Neural progenitor cell (in vitro differentiated cells): Measurements from ENCODE around the gene CRIM1.

ENCODE experiments used
- EZH2 ChIP-seq: fragments of 200-600 bp; sonication (generic); IDR thresholded peaks from 2 replicates; pipeline ENCODE4 v1.6.1; 2017; ENCODE audit warnings: antibody characterized with exemption, mild to moderate bottlenecking, moderate library complexity
- EZH2phosphoT487 ChIP-seq: fragments of 200-600 bp; sonication (generic); IDR thresholded peaks from 2 replicates; pipeline ENCODE4 v1.6.1; 2017; ENCODE audit warnings: antibody characterized with exemption
- TF ChIP-seq, protein P1 (sequence below): fragments of 200-600 bp; sonication (generic); IDR thresholded peaks from 2 replicates; pipeline ENCODE4 v1.5.1; 2017; ENCODE audit warnings: antibody characterized with exemption, mild to moderate bottlenecking

DNA sequence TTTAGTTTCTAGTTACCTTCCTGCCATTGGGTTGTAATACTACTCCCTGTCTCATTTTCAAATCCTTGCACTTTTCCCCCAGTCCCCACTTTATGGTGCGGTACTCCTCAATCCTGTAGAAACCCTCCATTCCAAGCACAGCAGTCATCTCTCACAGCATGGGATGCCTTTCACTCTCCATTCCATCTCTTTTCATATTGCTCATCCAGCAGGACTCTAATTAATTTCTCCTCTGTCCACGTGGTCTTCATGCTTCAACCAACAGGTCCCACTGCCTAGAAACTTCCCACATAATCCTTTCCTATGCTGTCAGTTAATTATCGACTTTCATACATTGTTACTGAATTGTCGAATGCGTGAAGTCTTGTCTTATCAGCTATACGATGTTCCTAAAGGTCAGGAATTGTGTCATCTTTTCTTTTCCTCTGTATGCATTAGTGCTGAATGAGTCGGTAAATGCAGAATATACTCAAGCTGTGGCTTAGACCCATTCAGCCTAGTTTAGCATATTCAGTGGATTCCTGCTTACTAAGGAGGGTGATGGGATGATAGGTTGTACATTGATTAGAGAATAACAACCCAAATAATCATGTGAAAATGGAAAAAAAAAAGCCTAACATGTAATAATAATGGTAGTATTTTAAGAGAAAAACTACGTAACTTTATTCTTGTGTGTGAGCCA lies 89.7 kb downstream of the CRIM1 start:
- TF ChIP-seq, protein P1, sequence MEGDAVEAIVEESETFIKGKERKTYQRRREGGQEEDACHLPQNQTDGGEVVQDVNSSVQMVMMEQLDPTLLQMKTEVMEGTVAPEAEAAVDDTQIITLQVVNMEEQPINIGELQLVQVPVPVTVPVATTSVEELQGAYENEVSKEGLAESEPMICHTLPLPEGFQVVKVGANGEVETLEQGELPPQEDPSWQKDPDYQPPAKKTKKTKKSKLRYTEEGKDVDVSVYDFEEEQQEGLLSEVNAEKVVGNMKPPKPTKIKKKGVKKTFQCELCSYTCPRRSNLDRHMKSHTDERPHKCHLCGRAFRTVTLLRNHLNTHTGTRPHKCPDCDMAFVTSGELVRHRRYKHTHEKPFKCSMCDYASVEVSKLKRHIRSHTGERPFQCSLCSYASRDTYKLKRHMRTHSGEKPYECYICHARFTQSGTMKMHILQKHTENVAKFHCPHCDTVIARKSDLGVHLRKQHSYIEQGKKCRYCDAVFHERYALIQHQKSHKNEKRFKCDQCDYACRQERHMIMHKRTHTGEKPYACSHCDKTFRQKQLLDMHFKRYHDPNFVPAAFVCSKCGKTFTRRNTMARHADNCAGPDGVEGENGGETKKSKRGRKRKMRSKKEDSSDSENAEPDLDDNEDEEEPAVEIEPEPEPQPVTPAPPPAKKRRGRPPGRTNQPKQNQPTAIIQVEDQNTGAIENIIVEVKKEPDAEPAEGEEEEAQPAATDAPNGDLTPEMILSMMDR, result no peak
- TF ChIP-seq EZH2phosphoT487 (no peak), EZH2 (no peak)
